IMR-90 (cell line): Measurements from ENCODE around the gene DOCK1.

Experiments
- CEBPB ChIP-seq: IDR thresholded peaks from 2 replicates; pipeline ENCODE4 v1.6.1; 2012; ENCODE audit warnings: low read depth, low read length, improper control_type of control experiment
- FOS ChIP-seq: fragments of 150-350 bp; IDR thresholded peaks from 2 replicates; pipeline ENCODE4 v1.6.1; 2016; ENCODE audit warnings: low read depth, low read length
- MAFK ChIP-seq: IDR thresholded peaks from 2 replicates; pipeline ENCODE4 v1.6.1; 2012; ENCODE audit warnings: low read depth, low read length, improper control_type of control experiment
- MXI1 ChIP-seq: IDR thresholded peaks from 2 replicates; pipeline ENCODE4 v1.6.1; 2012; ENCODE audit warnings: low read depth, mild to moderate bottlenecking, low read length, moderate library complexity, borderline replicate concordance
- NFE2L2 ChIP-seq: fragments of 150-350 bp; IDR thresholded peaks from 2 replicates; pipeline ENCODE4 v1.6.1; 2016; ENCODE audit warnings: low read depth, mild to moderate bottlenecking, low read length
- POLR2A ChIP-seq: IDR thresholded peaks from 2 replicates; pipeline ENCODE4 v1.6.1; 2012; ENCODE audit warnings: mild to moderate bottlenecking, low read depth, low read length
- RAD21 ChIP-seq: IDR thresholded peaks from 2 replicates; pipeline ENCODE4 v1.6.1; 2012; ENCODE audit warnings: low read length, improper control_type of control experiment
- RCOR1 ChIP-seq: IDR thresholded peaks from 2 replicates; pipeline ENCODE4 v1.6.1; 2012; ENCODE audit warnings: mild to moderate bottlenecking, low read length, improper control_type of control experiment; ENCODE audit not compliant: insufficient replicate concordance
- RFX5 ChIP-seq: IDR thresholded peaks from 2 replicates; pipeline ENCODE4 v1.8.0; 2012; ENCODE audit warnings: low read depth, mild to moderate bottlenecking, low read length, moderate library complexity
- SMC3 ChIP-seq: fragments of 150-350 bp; IDR thresholded peaks from 2 replicates; pipeline ENCODE4 v1.6.1; 2016; ENCODE audit warnings: low read depth, mild to moderate bottlenecking, antibody characterized with exemption, low read length, moderate library complexity
- TF ChIP-seq, protein P1 (sequence below): conservative IDR thresholded peaks from 2 replicates; pipeline ENCODE4 v1.5.1; 2012; ENCODE audit warnings: mild to moderate bottlenecking, low read depth, low read length, improper control_type of control experiment
- TF ChIP-seq, protein P2 (sequence below): fragments of 150-350 bp; IDR thresholded peaks from 2 replicates; pipeline ENCODE4 v1.6.1; 2017; ENCODE audit warnings: mild to moderate bottlenecking, antibody characterized with exemption, low read length, low read depth
- TF ChIP-seq, protein P3 (sequence below): fragments of 150-350 bp; IDR thresholded peaks from 2 replicates; pipeline ENCODE4 v1.6.1; 2016; ENCODE audit warnings: low read depth, mild to moderate bottlenecking, low read length, moderate library complexity, borderline replicate concordance

DNA sequence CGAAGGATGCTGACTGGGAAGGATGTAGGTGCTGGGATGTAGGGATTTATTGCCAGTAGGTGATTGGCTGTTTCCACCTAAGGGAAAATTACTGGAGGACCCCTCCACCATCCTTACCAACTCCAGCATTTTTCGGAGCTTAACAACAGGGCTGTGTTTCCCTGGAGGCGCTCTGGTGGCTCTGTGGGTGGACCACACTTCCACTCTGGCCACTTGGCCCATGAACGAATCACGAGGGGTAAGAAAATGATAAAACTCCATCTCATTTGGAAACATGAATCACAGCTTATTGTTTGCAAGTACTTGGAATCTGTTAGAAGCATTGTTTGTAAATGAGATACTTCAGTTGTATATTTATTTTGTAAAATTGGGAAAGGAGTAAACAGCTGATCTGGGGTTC lies 3.0 kb downstream of the DOCK1 start:
- TF ChIP-seq SMC3 (no peak), CEBPB (no peak), POLR2A (no peak), RCOR1 (no peak), RFX5 (no peak), RAD21 (no peak), FOS (no peak), MXI1 (no peak), NFE2L2 (no peak), MAFK (no peak)
- TF ChIP-seq, protein P1, sequence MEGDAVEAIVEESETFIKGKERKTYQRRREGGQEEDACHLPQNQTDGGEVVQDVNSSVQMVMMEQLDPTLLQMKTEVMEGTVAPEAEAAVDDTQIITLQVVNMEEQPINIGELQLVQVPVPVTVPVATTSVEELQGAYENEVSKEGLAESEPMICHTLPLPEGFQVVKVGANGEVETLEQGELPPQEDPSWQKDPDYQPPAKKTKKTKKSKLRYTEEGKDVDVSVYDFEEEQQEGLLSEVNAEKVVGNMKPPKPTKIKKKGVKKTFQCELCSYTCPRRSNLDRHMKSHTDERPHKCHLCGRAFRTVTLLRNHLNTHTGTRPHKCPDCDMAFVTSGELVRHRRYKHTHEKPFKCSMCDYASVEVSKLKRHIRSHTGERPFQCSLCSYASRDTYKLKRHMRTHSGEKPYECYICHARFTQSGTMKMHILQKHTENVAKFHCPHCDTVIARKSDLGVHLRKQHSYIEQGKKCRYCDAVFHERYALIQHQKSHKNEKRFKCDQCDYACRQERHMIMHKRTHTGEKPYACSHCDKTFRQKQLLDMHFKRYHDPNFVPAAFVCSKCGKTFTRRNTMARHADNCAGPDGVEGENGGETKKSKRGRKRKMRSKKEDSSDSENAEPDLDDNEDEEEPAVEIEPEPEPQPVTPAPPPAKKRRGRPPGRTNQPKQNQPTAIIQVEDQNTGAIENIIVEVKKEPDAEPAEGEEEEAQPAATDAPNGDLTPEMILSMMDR, result no peak
- TF ChIP-seq, protein P2, sequence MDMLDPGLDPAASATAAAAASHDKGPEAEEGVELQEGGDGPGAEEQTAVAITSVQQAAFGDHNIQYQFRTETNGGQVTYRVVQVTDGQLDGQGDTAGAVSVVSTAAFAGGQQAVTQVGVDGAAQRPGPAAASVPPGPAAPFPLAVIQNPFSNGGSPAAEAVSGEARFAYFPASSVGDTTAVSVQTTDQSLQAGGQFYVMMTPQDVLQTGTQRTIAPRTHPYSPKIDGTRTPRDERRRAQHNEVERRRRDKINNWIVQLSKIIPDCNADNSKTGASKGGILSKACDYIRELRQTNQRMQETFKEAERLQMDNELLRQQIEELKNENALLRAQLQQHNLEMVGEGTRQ, result no peak
- TF ChIP-seq, protein P3, sequence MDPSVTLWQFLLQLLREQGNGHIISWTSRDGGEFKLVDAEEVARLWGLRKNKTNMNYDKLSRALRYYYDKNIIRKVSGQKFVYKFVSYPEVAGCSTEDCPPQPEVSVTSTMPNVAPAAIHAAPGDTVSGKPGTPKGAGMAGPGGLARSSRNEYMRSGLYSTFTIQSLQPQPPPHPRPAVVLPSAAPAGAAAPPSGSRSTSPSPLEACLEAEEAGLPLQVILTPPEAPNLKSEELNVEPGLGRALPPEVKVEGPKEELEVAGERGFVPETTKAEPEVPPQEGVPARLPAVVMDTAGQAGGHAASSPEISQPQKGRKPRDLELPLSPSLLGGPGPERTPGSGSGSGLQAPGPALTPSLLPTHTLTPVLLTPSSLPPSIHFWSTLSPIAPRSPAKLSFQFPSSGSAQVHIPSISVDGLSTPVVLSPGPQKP, result no peak
